Progenitor cell of endocrine pancreas (in vitro differentiated cells): Measurements from ENCODE around the gene SLC13A2. TPM values are rescaled to one million over a fixed set of nuclear protein-coding genes. Genes with fewer than 3 reads are reported as not detected.

Source experiments
- DNase-seq: peaks from one replicate; pipeline ENCODE4 v3.0.0; 2021; ENCODE audit warnings: low spot score; ENCODE audit not compliant: unreplicated experiment
- H3K27ac Mint-ChIP-seq: 2 replicates; pipeline ENCODE4 v1.8.0; 2021; ENCODE audit warnings: mild to moderate bottlenecking, moderate library complexity, mixed read lengths
- H3K27me3 Mint-ChIP-seq: 2 replicates; pipeline ENCODE4 v1.8.0; 2021; ENCODE audit warnings: mixed read lengths
- H3K36me3 Mint-ChIP-seq: 2 replicates; pipeline ENCODE4 v1.8.0; 2022; ENCODE audit warnings: mixed read lengths; ENCODE audit not compliant: insufficient read depth
- H3K4me1 Mint-ChIP-seq: 2 replicates; pipeline ENCODE4 v1.8.0; 2021; ENCODE audit warnings: low read depth, mixed read lengths
- H3K4me3 Mint-ChIP-seq: 2 replicates; pipeline ENCODE4 v1.8.0; 2021; ENCODE audit warnings: low read depth, mild to moderate bottlenecking, moderate library complexity, mixed read lengths
- H3K9me3 Mint-ChIP-seq: 2 replicates; pipeline ENCODE4 v1.8.0; 2021; ENCODE audit warnings: low read depth, mixed read lengths
- CTCF ChIP-seq: fragments of 200-600 bp; sonication (generic); IDR thresholded peaks from one replicate; pipeline ENCODE4 v1.5.0; 2021; ENCODE audit warnings: antibody characterized with exemption, mild to moderate bottlenecking; ENCODE audit not compliant: unreplicated experiment
- total RNA-seq: library from RNA; stranded (reverse); gene quantifications from 2 replicates; pipeline ENCODE4 v1.2.1, GENCODE V29; 2021

SLC13A2 gene
- total RNA-seq, 1 donor from 2014 or later: 0.31 TPM

GRCh38 chr17:28485049-28485448, 11.6 kb downstream of the SLC13A2 start:
- H3K27ac Mint-ChIP-seq: no peak overlapping the region
- no peak overlapping the region for H3K4me3 Mint-ChIP-seq
- no peaks in the 10 kb centered on the region for H3K9me3 Mint-ChIP-seq
- H3K27me3 Mint-ChIP-seq: peaks cover 12% of the 10 kb centered on the region
- DNase-seq: no peak
- H3K36me3 Mint-ChIP-seq: no peaks in the 10 kb centered on the region
- peaks cover 32% of the 10 kb centered on the region for H3K4me1 Mint-ChIP-seq
- no peak for TF ChIP-seq CTCF

GRCh38 chr17:28487881-28488532, 14.6 kb downstream of the SLC13A2 start:
- Mint-ChIP-seq H3K36me3 (no peaks in the 10 kb centered on the region), H3K9me3 (no peaks in the 10 kb centered on the region), H3K27ac (peak overlapping the region; percentile 85), H3K27me3 (peaks cover 3% of the 10 kb centered on the region), H3K4me3 (peak overlapping the region; percentile 26), H3K4me1 (peaks cover 35% of the 10 kb centered on the region)
- peak; percentile 28 for DNase-seq
- no peak for TF ChIP-seq CTCF

- TF ChIP-seq CTCF: no peak
- Mint-ChIP-seq H3K4me1 (peaks cover 38% of the 10 kb centered on the region), H3K27ac (peak overlapping the region; percentile 89), H3K27me3 (peaks cover 3% of the 10 kb centered on the region), H3K4me3 (peak overlapping the region; percentile 26), H3K9me3 (no peaks in the 10 kb centered on the region), H3K36me3 (no peaks in the 10 kb centered on the region)
- no peak for DNase-seq
These were observed 15.3 kb downstream of the SLC13A2 start for GRCh38 chr17:28488533-28489276.

GRCh38 chr17:28491286-28491685, 17.8 kb downstream of the SLC13A2 start:
- Mint-ChIP-seq H3K27ac (no peak overlapping the region), H3K9me3 (no peaks in the 10 kb centered on the region), H3K4me1 (peaks cover 33% of the 10 kb centered on the region), H3K4me3 (no peak overlapping the region), H3K36me3 (no peaks in the 10 kb centered on the region), H3K27me3 (no peaks in the 10 kb centered on the region)
- DNase-seq: no peak
- no peak for TF ChIP-seq CTCF

GRCh38 chr17:28491860-28492259, 18.4 kb downstream of the SLC13A2 start:
- Mint-ChIP-seq H3K36me3 (no peaks in the 10 kb centered on the region), H3K27ac (no peak overlapping the region), H3K4me1 (peaks cover 30% of the 10 kb centered on the region), H3K4me3 (no peak overlapping the region), H3K27me3 (no peaks in the 10 kb centered on the region), H3K9me3 (no peaks in the 10 kb centered on the region)
- no peak for DNase-seq
- no peak for TF ChIP-seq CTCF
